Measurements from ENCODE around the gene FAM47E.

DNA sequence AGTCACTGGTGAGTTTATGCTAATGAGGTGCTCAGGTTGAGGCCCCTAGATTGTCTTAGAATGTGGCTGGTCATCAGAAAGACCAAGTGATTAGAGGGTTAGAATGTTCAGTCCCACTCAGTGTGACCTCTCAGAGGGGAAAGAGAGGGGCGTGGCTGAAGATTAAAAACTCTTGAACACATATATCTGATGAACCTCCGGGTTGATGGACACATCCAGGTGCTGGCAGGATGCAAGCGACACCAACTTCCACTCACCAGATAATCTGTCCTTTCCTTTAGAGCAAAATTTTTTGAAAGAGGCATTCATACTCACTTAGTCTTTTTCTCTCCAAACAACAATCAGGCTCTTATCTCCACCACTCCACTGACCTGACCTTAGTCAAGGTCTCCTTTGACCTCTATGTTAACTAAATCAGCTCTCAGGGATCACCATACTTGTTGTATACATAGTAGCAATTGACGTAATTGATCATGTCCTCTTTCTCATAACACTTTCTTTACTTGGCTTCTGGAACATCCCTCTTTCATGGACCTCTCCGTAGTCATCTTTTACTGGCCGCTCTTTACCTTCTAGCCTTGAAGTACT is 14.2 kb downstream of the FAM47E start:
- TF ChIP-seq POLR2A (IDR thresholded peaks at IDR 0.05) (no peak), POLR2AphosphoS5 (IDR thresholded peaks at IDR 0.05) (no peak)
- TF ChIP-seq, protein P1, sequence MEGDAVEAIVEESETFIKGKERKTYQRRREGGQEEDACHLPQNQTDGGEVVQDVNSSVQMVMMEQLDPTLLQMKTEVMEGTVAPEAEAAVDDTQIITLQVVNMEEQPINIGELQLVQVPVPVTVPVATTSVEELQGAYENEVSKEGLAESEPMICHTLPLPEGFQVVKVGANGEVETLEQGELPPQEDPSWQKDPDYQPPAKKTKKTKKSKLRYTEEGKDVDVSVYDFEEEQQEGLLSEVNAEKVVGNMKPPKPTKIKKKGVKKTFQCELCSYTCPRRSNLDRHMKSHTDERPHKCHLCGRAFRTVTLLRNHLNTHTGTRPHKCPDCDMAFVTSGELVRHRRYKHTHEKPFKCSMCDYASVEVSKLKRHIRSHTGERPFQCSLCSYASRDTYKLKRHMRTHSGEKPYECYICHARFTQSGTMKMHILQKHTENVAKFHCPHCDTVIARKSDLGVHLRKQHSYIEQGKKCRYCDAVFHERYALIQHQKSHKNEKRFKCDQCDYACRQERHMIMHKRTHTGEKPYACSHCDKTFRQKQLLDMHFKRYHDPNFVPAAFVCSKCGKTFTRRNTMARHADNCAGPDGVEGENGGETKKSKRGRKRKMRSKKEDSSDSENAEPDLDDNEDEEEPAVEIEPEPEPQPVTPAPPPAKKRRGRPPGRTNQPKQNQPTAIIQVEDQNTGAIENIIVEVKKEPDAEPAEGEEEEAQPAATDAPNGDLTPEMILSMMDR (IDR thresholded peaks at IDR 0.05): no peak

All from prostate gland (tissue), 2 donors.